ENCODE data around the gene MAP6. TPM values are rescaled to one million over a fixed set of nuclear protein-coding genes. Genes with fewer than 3 reads are reported as not detected.

Gene MAP6
- total and polyA plus RNA-seq, 12 donors, result 11.4 to 56.0 (median 22.6) TPM

GRCh38 chr11:75626889-75627529 lies 41.8 kb downstream of the MAP6 start:
- TF ChIP-seq CTCF (IDR thresholded peaks at IDR 0.05) (no peak), POLR2A (IDR thresholded peaks at IDR 0.05) (no peak)
- Histone ChIP-seq H3K36me3 (replicated peaks in 1 of 2) (no peaks in the 10 kb centered on the region), H3K27me3 (no peaks in the 10 kb centered on the region), H3K4me3 (no peak overlapping the region), H3K27ac (peak overlapping the region in 4 of 5 donors; percentile 26 to 76 (median 66)), H3K4me1 (replicated peaks in 1 of 2) (peaks cover 5 to 24% of the 10 kb centered on the region in 2 donors), H3K9me3 (replicated peaks in 1 of 3) (no peaks in the 10 kb centered on the region)
- WGBS, 4 donors, result 82 to 94% (median 87%) methylated on average over 8 of the region's 8 CpGs
- peak in 1 of 7 donors; percentile 59 for DNase-seq
- intact Hi-C loops (cut with DNase I), result no loop called here

GRCh38 chr11:75625991-75626888 lies 42.6 kb downstream of the MAP6 start:
- TF ChIP-seq CTCF (IDR thresholded peaks at IDR 0.05) (no peak), POLR2A (IDR thresholded peaks at IDR 0.05) (no peak)
- Histone ChIP-seq H3K9me3 (replicated peaks in 1 of 3) (no peaks in the 10 kb centered on the region), H3K27me3 (no peaks in the 10 kb centered on the region), H3K27ac (peak overlapping the region in 1 of 5 donors; percentile 74), H3K4me3 (no peak overlapping the region), H3K4me1 (replicated peaks in 1 of 2) (peaks cover 5 to 24% of the 10 kb centered on the region in 2 donors), H3K36me3 (replicated peaks in 1 of 2) (no peaks in the 10 kb centered on the region)
- intact Hi-C loops (cut with DNase I), result no loop called here
- no peak for DNase-seq
- 83 to 89% (median 87%) methylated on average over 8 of the region's 8 CpGs for WGBS, 4 donors

GRCh38 chr11:75625021-75625420 lies 43.8 kb downstream of the MAP6 start:
- Histone ChIP-seq H3K9me3 (replicated peaks in 1 of 3) (no peaks in the 10 kb centered on the region), H3K36me3 (replicated peaks in 1 of 2) (no peaks in the 10 kb centered on the region), H3K27ac (no peak overlapping the region), H3K4me3 (no peak overlapping the region), H3K4me1 (replicated peaks in 1 of 2) (peaks cover 5 to 24% of the 10 kb centered on the region in 2 donors), H3K27me3 (no peaks in the 10 kb centered on the region)
- no peak for TF ChIP-seq CTCF (IDR thresholded peaks at IDR 0.05)
- no peak for TF ChIP-seq POLR2A (IDR thresholded peaks at IDR 0.05)
- DNase-seq, result no peak
- intact Hi-C loops (cut with DNase I), result no loop called here
- 90 to 96% (median 92%) methylated on average over 4 of the region's 4 CpGs for WGBS, 4 donors

- Histone ChIP-seq H3K4me1 (replicated peaks in 1 of 2) (no peaks in the 10 kb centered on the region), H3K9me3 (replicated peaks in 1 of 3) (no peaks in the 10 kb centered on the region), H3K27me3 (no peaks in the 10 kb centered on the region), H3K4me3 (no peak overlapping the region), H3K27ac (no peak overlapping the region), H3K36me3 (replicated peaks in 1 of 2) (no peaks in the 10 kb centered on the region)
- intact Hi-C loops (cut with DNase I), result no loop called here
- WGBS, 4 donors, result 80 to 91% (median 83%) methylated on average over 5 of the region's 5 CpGs
- no peak for DNase-seq
- no peak for TF ChIP-seq CTCF (IDR thresholded peaks at IDR 0.05)
- TF ChIP-seq POLR2A (IDR thresholded peaks at IDR 0.05), result no peak
Observed at GRCh38 chr11:75616281-75616680, 52.6 kb downstream of the MAP6 start.

All from adrenal gland (tissue), 12 donors.